Astrocyte (in vitro differentiated cells and primary cell): ENCODE measurements around the gene IQCK. TPM values are rescaled to one million over a fixed set of nuclear protein-coding genes. Genes with fewer than 3 reads are reported as not detected.

Experiments
- DNase-seq: peaks from one replicate; pipeline ENCODE4 v3.0.0-alpha.2; 2010; ENCODE audit warnings: low read depth
- FAIRE-seq: peaks from 2 replicates; lab custom pipeline; 2011; peaks lifted over from hg19 to GRCh38; lab: Jason Lieb, UNC
- H2AFZ ChIP-seq: 2 replicates; pipeline ENCODE4 v1.6.0; 2012; ENCODE audit warnings: low read depth, low read length, inconsistent platforms
- H3K27ac ChIP-seq: 2 replicates; pipeline ENCODE4 v1.5.1; 2011; ENCODE audit warnings: low read depth, low read length, inconsistent platforms
- H3K27me3 ChIP-seq: 2 replicates; pipeline ENCODE4 v1.6.0; 2011; ENCODE audit warnings: low read length, inconsistent platforms; ENCODE audit not compliant: insufficient read depth
- H3K36me3 ChIP-seq: 2 replicates; pipeline ENCODE4 v1.5.1; 2011; ENCODE audit warnings: low read length, inconsistent platforms; ENCODE audit not compliant: insufficient read depth
- H3K4me1 ChIP-seq: 2 replicates; pipeline ENCODE4 v1.5.1; 2011; ENCODE audit warnings: low read length, inconsistent platforms; ENCODE audit not compliant: insufficient read depth
- H3K4me2 ChIP-seq: 2 replicates; pipeline ENCODE4 v1.6.0; 2012; ENCODE audit warnings: low read length, inconsistent platforms
- H3K4me3 ChIP-seq: 2 replicates; pipeline ENCODE4 v1.5.1; 2011; ENCODE audit warnings: low read depth, mild to moderate bottlenecking, low read length, inconsistent platforms; ENCODE audit not compliant: insufficient read depth
- H3K79me2 ChIP-seq: 2 replicates; pipeline ENCODE4 v1.6.0; 2012; ENCODE audit warnings: mild to moderate bottlenecking, low read length, inconsistent platforms; ENCODE audit not compliant: insufficient read depth
- H3K9ac ChIP-seq: 2 replicates; pipeline ENCODE4 v1.6.0; 2012; ENCODE audit warnings: mild to moderate bottlenecking, low read length, inconsistent platforms
- H3K9me3 ChIP-seq: 2 replicates; pipeline ENCODE4 v1.5.1; 2012; ENCODE audit warnings: low read depth, mild to moderate bottlenecking, low read length, inconsistent platforms; ENCODE audit not compliant: insufficient read depth
- H4K20me1 ChIP-seq: 2 replicates; pipeline ENCODE4 v1.6.0; 2012; ENCODE audit warnings: low read length, inconsistent platforms; ENCODE audit not compliant: insufficient read depth
- H3K27ac Mint-ChIP-seq: one replicate; pipeline ENCODE4 v1.8.0; 2021; ENCODE audit warnings: mild to moderate bottlenecking, mixed read lengths; ENCODE audit not compliant: unreplicated experiment
- H3K27me3 Mint-ChIP-seq: one replicate; pipeline ENCODE4 v1.8.0; 2021; ENCODE audit warnings: low read depth, mixed read lengths; ENCODE audit not compliant: unreplicated experiment
- H3K36me3 Mint-ChIP-seq: one replicate; pipeline ENCODE4 v1.8.0; 2021; ENCODE audit warnings: low read depth, mixed read lengths; ENCODE audit not compliant: unreplicated experiment
- H3K4me1 Mint-ChIP-seq: one replicate; pipeline ENCODE4 v1.8.0; 2021; ENCODE audit warnings: low read depth, mixed read lengths; ENCODE audit not compliant: unreplicated experiment
- H3K4me3 Mint-ChIP-seq: one replicate; pipeline ENCODE4 v1.8.0; 2021; ENCODE audit warnings: mild to moderate bottlenecking, moderate library complexity, mixed read lengths; ENCODE audit not compliant: unreplicated experiment
- H3K9me3 Mint-ChIP-seq: one replicate; pipeline ENCODE4 v1.8.0; 2021; ENCODE audit warnings: mild to moderate bottlenecking, mixed read lengths; ENCODE audit not compliant: unreplicated experiment
- CTCF ChIP-seq: IDR thresholded peaks from 2 replicates; pipeline ENCODE4 v1.5.1; 2011; ENCODE audit warnings: low read depth, mild to moderate bottlenecking, inconsistent platforms, low read length, moderate library complexity; ENCODE audit not compliant: insufficient read depth
- EZH2 ChIP-seq: IDR thresholded peaks from 2 replicates; pipeline ENCODE4 v1.6.1; 2012; ENCODE audit warnings: mild to moderate bottlenecking, low read length, inconsistent platforms; ENCODE audit not compliant: insufficient read depth
- total RNA-seq: library from RNA; stranded (reverse); gene quantifications from 2 replicates; pipeline ENCODE4 v1.2.1, GENCODE V29; 2021

The IQCK gene
- total RNA-seq, 1 donor from 2014 or later: 5.9 TPM

GRCh38 chr16:19802612-19803011 lies 84.5 kb downstream of the IQCK start:
- peaks cover 15% of the 10 kb centered on the region for H3K9me3 Mint-ChIP-seq
- peaks cover 6% of the 10 kb centered on the region for H3K36me3 Mint-ChIP-seq
- Histone ChIP-seq H3K9ac (no peak overlapping the region), H3K4me2 (no peak overlapping the region), H4K20me1 (no peaks in the 10 kb centered on the region), H3K27me3 (no peaks in the 10 kb centered on the region), H3K9me3 (peaks cover 7% of the 10 kb centered on the region), H3K79me2 (no peaks in the 10 kb centered on the region), H3K36me3 (no peaks in the 10 kb centered on the region), H3K4me3 (no peak overlapping the region), H3K27ac (no peak overlapping the region), H3K4me1 (no peaks in the 10 kb centered on the region), H2AFZ (no peak overlapping the region)
- H3K4me3 Mint-ChIP-seq: no peak overlapping the region
- TF ChIP-seq EZH2 (no peak), CTCF (no peak)
- FAIRE-seq: no peak
- no peaks in the 10 kb centered on the region for H3K27me3 Mint-ChIP-seq
- DNase-seq: no peak
- H3K27ac Mint-ChIP-seq: no peak overlapping the region
- H3K4me1 Mint-ChIP-seq: peaks cover 5% of the 10 kb centered on the region

GRCh38 chr16:19804538-19805323 lies 86.7 kb downstream of the IQCK start:
- TF ChIP-seq CTCF (no peak), EZH2 (no peak)
- DNase-seq (no peak), FAIRE-seq (no peak)
- Histone ChIP-seq H3K27me3 (no peaks in the 10 kb centered on the region), H3K79me2 (no peaks in the 10 kb centered on the region), H2AFZ (no peak overlapping the region), H3K9me3 (peaks cover 7% of the 10 kb centered on the region), H3K27ac (no peak overlapping the region), H3K9ac (no peak overlapping the region), H4K20me1 (no peaks in the 10 kb centered on the region), H3K4me3 (no peak overlapping the region), H3K36me3 (no peaks in the 10 kb centered on the region), H3K4me1 (no peaks in the 10 kb centered on the region), H3K4me2 (no peak overlapping the region)
- H3K36me3 Mint-ChIP-seq: peaks cover 6% of the 10 kb centered on the region
- H3K4me1 Mint-ChIP-seq: peaks cover 5% of the 10 kb centered on the region
- no peak overlapping the region for H3K27ac Mint-ChIP-seq
- peaks cover 15% of the 10 kb centered on the region for H3K9me3 Mint-ChIP-seq
- no peak overlapping the region for H3K4me3 Mint-ChIP-seq
- no peaks in the 10 kb centered on the region for H3K27me3 Mint-ChIP-seq

GRCh38 chr16:19805459-19806162 lies 87.5 kb downstream of the IQCK start:
- no peak overlapping the region for H3K4me3 ChIP-seq
- no peak overlapping the region for H3K9ac ChIP-seq
- Mint-ChIP-seq H3K9me3 (peaks cover 15% of the 10 kb centered on the region), H3K4me3 (no peak overlapping the region), H3K27me3 (no peaks in the 10 kb centered on the region), H3K36me3 (peaks cover 6% of the 10 kb centered on the region), H3K4me1 (peaks cover 5% of the 10 kb centered on the region), H3K27ac (no peak overlapping the region)
- H3K36me3 ChIP-seq: no peaks in the 10 kb centered on the region
- no peak overlapping the region for H2AFZ ChIP-seq
- no peak for TF ChIP-seq CTCF
- TF ChIP-seq EZH2: no peak
- DNase-seq: no peak
- no peaks in the 10 kb centered on the region for H3K27me3 ChIP-seq
- H3K9me3 ChIP-seq: peaks cover 7% of the 10 kb centered on the region
- H3K79me2 ChIP-seq: no peaks in the 10 kb centered on the region
- no peak for FAIRE-seq
- no peaks in the 10 kb centered on the region for H4K20me1 ChIP-seq
- no peak overlapping the region for H3K27ac ChIP-seq
- no peak overlapping the region for H3K4me2 ChIP-seq
- no peaks in the 10 kb centered on the region for H3K4me1 ChIP-seq
